HCT116 (cell line): ENCODE results near the gene CTAGE1. TPM values are rescaled to one million over a fixed set of nuclear protein-coding genes. Genes with fewer than 3 reads are reported as not detected.

ENCODE experiments used
- ATAC-seq: fragments of 200-7000 bp; cut with Tn5 transposase; 2 replicates; pipeline ENCODE4 v1.9.1; 2020; ENCODE audit warnings: mild to moderate bottlenecking, moderate library complexity
- BruUV-seq: library from RNA; stranded (reverse); fragments of 400-500 nt; replicated peaks from 2 replicates; lab custom pipeline; 2021; lab: Mats Ljungman, UMichigan
- CTCF ChIA-PET: fragments of 300-600 bp; sonication (Branson Sonifier 250); formaldehyde crosslinking; loops from one replicate; lab custom pipeline; 2021; ENCODE audit warnings: antibody characterized with exemption; lab: Charles Lee
- POLR2A ChIA-PET: fragments of 300-600, 350-600 bp; sonication (Branson Sonifier 250); formaldehyde crosslinking; loops from one replicate; lab custom pipeline; 2021; ENCODE audit warnings: antibody characterized with exemption; lab: Charles Lee
- RAD21 ChIA-PET, 2 experiments: fragments of 300-600 bp; sonication (Branson Sonifier 250); formaldehyde crosslinking; loops; one replicate each; lab custom pipeline; 2023; ENCODE audit warnings: low total read pairs in 2 of 2; ENCODE audit not compliant: uncharacterized antibody in 2 of 2, unreplicated experiment in 2 of 2, low non-redundant PET in 1 of 2; lab: Charles Lee
- DNase-seq: peaks from one replicate; pipeline ENCODE4 v3.0.0-alpha.2; 2010; ENCODE audit warnings: low read depth, low spot score
- H2AFZ ChIP-seq: fragments of 200-600 bp; shearing (Covaris generic), sonication (generic); 2 replicates; pipeline ENCODE4 v1.6.1; 2017; ENCODE audit warnings: low read depth, mixed run types, mixed read lengths, antibody characterized with exemption, low read length; ENCODE audit not compliant: poor library complexity, severe bottlenecking
- H3K27ac ChIP-seq: 2 replicates; pipeline ENCODE4 v1.5.1; 2012; ENCODE audit warnings: low read depth, low read length
- H3K27me3 ChIP-seq: fragments of 200-600 bp; sonication (generic); 2 replicates; pipeline ENCODE4 v1.6.1; 2016; ENCODE audit warnings: mixed run types, low read length, mixed read lengths; ENCODE audit not compliant: insufficient read depth
- H3K36me3 ChIP-seq, 2 experiments: fragments of 200-500 bp in 1 of 2; fragments of 200-600 bp in 1 of 2; sonication (Bioruptor generic) in 1 of 2; sonication (generic) in 1 of 2; 2 replicates each; pipeline versions ENCODE4 v1.5.1 to v1.6.1; 2014 to 2016; ENCODE audit warnings: low read length in 2 of 2, inconsistent platforms in 1 of 2, mixed read lengths in 1 of 2, mixed run types in 1 of 2; ENCODE audit not compliant: insufficient read depth in 2 of 2, control insufficient read depth in 1 of 2
- H3K4me1 ChIP-seq, 2 experiments: fragments of 200-600 bp in 1 of 2; sonication (generic) in 1 of 2; 2 replicates each; pipeline versions ENCODE4 v1.5.1 to v1.6.1; 2012 to 2017; ENCODE audit warnings: low read length in 2 of 2, inconsistent platforms in 1 of 2, mild to moderate bottlenecking in 1 of 2, mixed read lengths in 1 of 2, mixed run types in 1 of 2, moderate library complexity in 1 of 2; ENCODE audit not compliant: insufficient read depth in 2 of 2, control insufficient read depth in 1 of 2
- H3K4me2 ChIP-seq: fragments of 200-600 bp; sonication (generic); 2 replicates; pipeline ENCODE4 v1.6.1; 2017; ENCODE audit warnings: mixed run types, low read length, mixed read lengths
- H3K4me3 ChIP-seq, 2 experiments: fragments of 200-600 bp in 1 of 2; sonication (generic) in 1 of 2; replicated peaks in 1 of 2; 2 replicates each; pipeline ENCODE4 v1.5.1; 2011 to 2016; ENCODE audit warnings: low read length in 2 of 2, control low read depth in 1 of 2, low read depth in 1 of 2, mild to moderate bottlenecking in 1 of 2, mixed read lengths in 1 of 2, mixed run types in 1 of 2
- H3K79me2 ChIP-seq: fragments of 200-600 bp; sonication (generic); 2 replicates; pipeline ENCODE4 v1.6.1; 2017; ENCODE audit warnings: mild to moderate bottlenecking, mixed run types, low read length, moderate library complexity, mixed read lengths; ENCODE audit not compliant: insufficient read depth
- H3K9ac ChIP-seq: fragments of 200-600 bp; sonication (generic); 2 replicates; pipeline ENCODE4 v1.6.1; 2016; ENCODE audit warnings: low read length, mixed read lengths
- H3K9me2 ChIP-seq: fragments of 200-600 bp; sonication (generic), shearing (Covaris generic); 2 replicates; pipeline ENCODE4 v1.6.1; 2017; ENCODE audit warnings: mixed run types, mild to moderate bottlenecking, moderate library complexity; ENCODE audit not compliant: insufficient read depth
- H3K9me3 ChIP-seq, 2 experiments: fragments of 200-500 bp in 1 of 2; fragments of 200-600 bp in 1 of 2; sonication (Bioruptor generic) in 1 of 2; sonication (generic) in 1 of 2; 2 replicates each; pipeline ENCODE4 v1.6.1; 2014 to 2017; ENCODE audit warnings: low read length in 2 of 2, mixed read lengths in 2 of 2, inconsistent platforms in 1 of 2, low read depth in 1 of 2, mild to moderate bottlenecking in 1 of 2, mixed run types in 1 of 2, moderate library complexity in 1 of 2; ENCODE audit not compliant: control insufficient read depth in 1 of 2, insufficient read depth in 1 of 2
- H4K20me1 ChIP-seq: fragments of 200-600 bp; sonication (generic), shearing (Covaris generic); 2 replicates; pipeline ENCODE4 v1.6.1; 2017; ENCODE audit warnings: mixed run types, mild to moderate bottlenecking, moderate library complexity; ENCODE audit not compliant: insufficient read depth
- CEBPB ChIP-seq: IDR thresholded peaks from 2 replicates; pipeline ENCODE4 v1.6.1; 2012; ENCODE audit warnings: low read depth
- EGR1 ChIP-seq: IDR thresholded peaks from 2 replicates; pipeline ENCODE4 v1.6.1; 2012; ENCODE audit warnings: low read depth
- EZH2 ChIP-seq: fragments of 200-600 bp; sonication (generic); IDR thresholded peaks from 2 replicates; pipeline ENCODE4 v1.6.1; 2017; ENCODE audit warnings: antibody characterized with exemption, mixed run types
- EZH2phosphoT487 ChIP-seq: fragments of 200-600 bp; IDR thresholded peaks from 2 replicates; pipeline ENCODE4 v1.6.1; 2018; ENCODE audit warnings: antibody characterized with exemption, borderline replicate concordance
- FOSL1 ChIP-seq: IDR thresholded peaks from 2 replicates; pipeline ENCODE4 v1.6.1; 2012; ENCODE audit warnings: low read depth
- JUND ChIP-seq: IDR thresholded peaks from 2 replicates; pipeline ENCODE4 v1.6.1; 2012
- POLR2A ChIP-seq: IDR thresholded peaks from 2 replicates; pipeline ENCODE4 v1.7.0; 2011; ENCODE audit warnings: borderline replicate concordance; ENCODE audit not compliant: insufficient read depth, insufficient read length; ENCODE audit errors: extremely low read depth
- POLR2AphosphoS5 ChIP-seq: IDR thresholded peaks from 2 replicates; pipeline ENCODE4 v1.6.1; 2011; ENCODE audit warnings: mild to moderate bottlenecking, low read depth, low read length, moderate library complexity
- RAD21 ChIP-seq: IDR thresholded peaks from 2 replicates; pipeline ENCODE4 v1.6.1; 2012; ENCODE audit warnings: low read depth, mild to moderate bottlenecking
- SIN3A ChIP-seq: IDR thresholded peaks from 2 replicates; pipeline ENCODE4 v1.6.1; 2012; ENCODE audit warnings: low read depth
- SP1 ChIP-seq: IDR thresholded peaks from 2 replicates; pipeline ENCODE4 v1.6.1; 2012; ENCODE audit warnings: low read depth
- SRF ChIP-seq: IDR thresholded peaks from 2 replicates; pipeline ENCODE4 v1.6.1; 2012; ENCODE audit warnings: low read depth
- YY1 ChIP-seq: IDR thresholded peaks from 2 replicates; pipeline ENCODE4 v1.6.1; 2011; ENCODE audit warnings: low read length, low read depth, moderate library complexity, mild to moderate bottlenecking; ENCODE audit not compliant: insufficient replicate concordance; ENCODE audit errors: extremely low read depth
- intact Hi-C: fragments of 100-400 bp; cut with micrococcal nuclease; formaldehyde crosslinking; loops from 2 replicates; pipeline ENCODE4 v1.10.0; 2022
- total RNA-seq: library from RNA; stranded (reverse); gene quantifications from one replicate; pipeline ENCODE4 v1.2.1, GENCODE V29; 2021; ENCODE audit not compliant: unreplicated experiment
- TF ChIP-seq, protein P1 (sequence below): IDR thresholded peaks from 2 replicates; pipeline ENCODE4 v1.6.1; 2012; ENCODE audit warnings: low read depth
- TF ChIP-seq, protein P2 (sequence below): IDR thresholded peaks from 2 replicates; pipeline ENCODE4 v1.6.1; 2012
- TF ChIP-seq, protein P3 (sequence below): IDR thresholded peaks from 2 replicates; pipeline ENCODE4 v1.6.1; 2011; ENCODE audit warnings: mild to moderate bottlenecking, low read length, moderate library complexity; ENCODE audit not compliant: insufficient replicate concordance; ENCODE audit errors: extremely low read depth
- TF ChIP-seq, protein P4 (sequence below): IDR thresholded peaks from 2 replicates; pipeline ENCODE4 v1.6.1; 2012

The CTAGE1 gene
- total RNA-seq, 1 experiment from 2014 or later: not detected

DNA sequence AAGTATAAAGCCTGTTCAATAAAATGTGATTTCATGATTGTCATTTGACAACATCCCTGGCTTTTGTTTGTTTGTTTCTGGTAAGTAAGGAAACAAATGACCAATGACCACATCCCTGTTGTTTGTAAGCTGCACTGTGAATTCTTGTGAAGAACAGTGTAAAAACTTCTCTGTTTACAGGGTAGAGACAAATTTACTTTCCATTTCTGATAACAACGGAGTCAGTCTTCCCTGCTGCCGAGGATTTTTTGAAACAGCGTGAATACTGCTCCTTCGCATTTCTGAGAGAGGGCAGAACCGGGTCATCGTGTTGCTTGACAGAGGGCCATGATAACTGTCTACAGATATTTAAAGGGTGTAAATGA lies 38.4 kb upstream of the CTAGE1 start:
- H3K27me3 ChIP-seq: no peaks in the 10 kb centered on the region
- H3K4me3 ChIP-seq: no peak overlapping the region
- no peaks in the 10 kb centered on the region for H3K4me1 ChIP-seq
- no peaks in the 10 kb centered on the region for H3K79me2 ChIP-seq
- H4K20me1 ChIP-seq: no peaks in the 10 kb centered on the region
- intact Hi-C loops: no loop called here
- no peak for DNase-seq
- POLR2A ChIA-PET: no interaction called here
- H3K27ac ChIP-seq: no peak overlapping the region
- TF ChIP-seq, protein P1, sequence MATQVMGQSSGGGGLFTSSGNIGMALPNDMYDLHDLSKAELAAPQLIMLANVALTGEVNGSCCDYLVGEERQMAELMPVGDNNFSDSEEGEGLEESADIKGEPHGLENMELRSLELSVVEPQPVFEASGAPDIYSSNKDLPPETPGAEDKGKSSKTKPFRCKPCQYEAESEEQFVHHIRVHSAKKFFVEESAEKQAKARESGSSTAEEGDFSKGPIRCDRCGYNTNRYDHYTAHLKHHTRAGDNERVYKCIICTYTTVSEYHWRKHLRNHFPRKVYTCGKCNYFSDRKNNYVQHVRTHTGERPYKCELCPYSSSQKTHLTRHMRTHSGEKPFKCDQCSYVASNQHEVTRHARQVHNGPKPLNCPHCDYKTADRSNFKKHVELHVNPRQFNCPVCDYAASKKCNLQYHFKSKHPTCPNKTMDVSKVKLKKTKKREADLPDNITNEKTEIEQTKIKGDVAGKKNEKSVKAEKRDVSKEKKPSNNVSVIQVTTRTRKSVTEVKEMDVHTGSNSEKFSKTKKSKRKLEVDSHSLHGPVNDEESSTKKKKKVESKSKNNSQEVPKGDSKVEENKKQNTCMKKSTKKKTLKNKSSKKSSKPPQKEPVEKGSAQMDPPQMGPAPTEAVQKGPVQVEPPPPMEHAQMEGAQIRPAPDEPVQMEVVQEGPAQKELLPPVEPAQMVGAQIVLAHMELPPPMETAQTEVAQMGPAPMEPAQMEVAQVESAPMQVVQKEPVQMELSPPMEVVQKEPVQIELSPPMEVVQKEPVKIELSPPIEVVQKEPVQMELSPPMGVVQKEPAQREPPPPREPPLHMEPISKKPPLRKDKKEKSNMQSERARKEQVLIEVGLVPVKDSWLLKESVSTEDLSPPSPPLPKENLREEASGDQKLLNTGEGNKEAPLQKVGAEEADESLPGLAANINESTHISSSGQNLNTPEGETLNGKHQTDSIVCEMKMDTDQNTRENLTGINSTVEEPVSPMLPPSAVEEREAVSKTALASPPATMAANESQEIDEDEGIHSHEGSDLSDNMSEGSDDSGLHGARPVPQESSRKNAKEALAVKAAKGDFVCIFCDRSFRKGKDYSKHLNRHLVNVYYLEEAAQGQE: no peak
- TF ChIP-seq CEBPB (no peak), EZH2phosphoT487 (no peak), YY1 (no peak), SIN3A (no peak), EZH2 (no peak), SP1 (no peak), POLR2AphosphoS5 (no peak), EGR1 (no peak), RAD21 (no peak), JUND (no peak), SRF (no peak), POLR2A (no peak), FOSL1 (no peak)
- TF ChIP-seq, protein P2, sequence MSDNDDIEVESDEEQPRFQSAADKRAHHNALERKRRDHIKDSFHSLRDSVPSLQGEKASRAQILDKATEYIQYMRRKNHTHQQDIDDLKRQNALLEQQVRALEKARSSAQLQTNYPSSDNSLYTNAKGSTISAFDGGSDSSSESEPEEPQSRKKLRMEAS: no peak
- TF ChIP-seq, protein P3, sequence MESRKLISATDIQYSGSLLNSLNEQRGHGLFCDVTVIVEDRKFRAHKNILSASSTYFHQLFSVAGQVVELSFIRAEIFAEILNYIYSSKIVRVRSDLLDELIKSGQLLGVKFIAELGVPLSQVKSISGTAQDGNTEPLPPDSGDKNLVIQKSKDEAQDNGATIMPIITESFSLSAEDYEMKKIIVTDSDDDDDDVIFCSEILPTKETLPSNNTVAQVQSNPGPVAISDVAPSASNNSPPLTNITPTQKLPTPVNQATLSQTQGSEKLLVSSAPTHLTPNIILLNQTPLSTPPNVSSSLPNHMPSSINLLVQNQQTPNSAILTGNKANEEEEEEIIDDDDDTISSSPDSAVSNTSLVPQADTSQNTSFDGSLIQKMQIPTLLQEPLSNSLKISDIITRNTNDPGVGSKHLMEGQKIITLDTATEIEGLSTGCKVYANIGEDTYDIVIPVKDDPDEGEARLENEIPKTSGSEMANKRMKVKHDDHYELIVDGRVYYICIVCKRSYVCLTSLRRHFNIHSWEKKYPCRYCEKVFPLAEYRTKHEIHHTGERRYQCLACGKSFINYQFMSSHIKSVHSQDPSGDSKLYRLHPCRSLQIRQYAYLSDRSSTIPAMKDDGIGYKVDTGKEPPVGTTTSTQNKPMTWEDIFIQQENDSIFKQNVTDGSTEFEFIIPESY: no peak
- TF ChIP-seq, protein P4, sequence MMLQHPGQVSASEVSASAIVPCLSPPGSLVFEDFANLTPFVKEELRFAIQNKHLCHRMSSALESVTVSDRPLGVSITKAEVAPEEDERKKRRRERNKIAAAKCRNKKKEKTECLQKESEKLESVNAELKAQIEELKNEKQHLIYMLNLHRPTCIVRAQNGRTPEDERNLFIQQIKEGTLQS: no peak
- CTCF ChIA-PET: no interaction called here
- RAD21 ChIA-PET: no interaction called here
- ATAC-seq: no peak
- no peak overlapping the region for H3K4me2 ChIP-seq
- no peaks in the 10 kb centered on the region for H3K9me3 ChIP-seq
- no TSS peak for BruUV-seq
- H3K9me2 ChIP-seq: no peaks in the 10 kb centered on the region
- H3K36me3 ChIP-seq: no peaks in the 10 kb centered on the region
- no peak overlapping the region for H2AFZ ChIP-seq
- H3K9ac ChIP-seq: no peak overlapping the region
